PC-3 (cell line): ENCODE results near the gene LTBR.

Experiments
- CTCF ChIP-seq: fragments of 300-600 bp; sonication (generic); conservative IDR thresholded peaks from 2 replicates; pipeline ENCODE4 v1.5.1; 2017; ENCODE audit warnings: antibody characterized with exemption, low read depth, mild to moderate bottlenecking, low read length
- EZH2 ChIP-seq: fragments of 300-600 bp; sonication (generic); IDR thresholded peaks from one replicate; pipeline ENCODE4 v1.6.1; 2017; ENCODE audit warnings: antibody characterized with exemption, mild to moderate bottlenecking, low read length; ENCODE audit not compliant: unreplicated experiment
- EZH2phosphoT487 ChIP-seq: fragments of 300-600 bp; sonication (generic); IDR thresholded peaks from 2 replicates; pipeline ENCODE4 v1.6.1; 2018; ENCODE audit warnings: mild to moderate bottlenecking, antibody characterized with exemption, low read length, borderline replicate concordance

- TF ChIP-seq CTCF = no peak
- TF ChIP-seq EZH2phosphoT487 = no peak
- no peak for TF ChIP-seq EZH2
Observed at GRCh38 chr12:6352193-6353173, 31.5 kb upstream of the LTBR start.
